Thoracic aorta (tissue), 2 donors: ENCODE data around the gene FCAR. TPM values are rescaled to one million over a fixed set of nuclear protein-coding genes. Genes with fewer than 3 reads are reported as not detected.
"Not testable (repeated sequence)": the region's sequence is repeated elsewhere in the genome, so short reads cannot be mapped to it uniquely, and the experiment has no call there.

Source experiments
- ATAC-seq: fragments of 150-250 bp; one replicate; pipeline ENCODE4 v1.8.0; 2017; ENCODE audit warnings: low read depth; ENCODE audit not compliant: insufficient number of reproducible peaks, low FRiP score
- DNase-seq: peaks from one replicate; pipeline ENCODE4 v3.0.0-alpha.2; 2020; ENCODE audit warnings: low spot score
- H3K27ac ChIP-seq, 2 donors: fragments of 200-600 bp; sonication (generic); 1 replicate in 1 of 2; 2 replicates in 1 of 2; pipeline ENCODE4 v1.5.1; 2016; ENCODE audit warnings: mild to moderate bottlenecking in 2 of 2, moderate library complexity in 2 of 2
- H3K27me3 ChIP-seq: fragments of 200-600 bp; sonication (generic); replicated peaks from 2 replicates; pipeline ENCODE4 v1.6.0; 2016; ENCODE audit warnings: mild to moderate bottlenecking; ENCODE audit not compliant: insufficient read depth
- H3K36me3 ChIP-seq: fragments of 200-600 bp; sonication (generic); one replicate; pipeline ENCODE4 v1.5.1; 2016
- H3K4me1 ChIP-seq, 2 donors: fragments of 200-600 bp; sonication (generic); 1 replicate in 1 of 2; 2 replicates in 1 of 2; pipeline versions ENCODE4 v1.5.1 to v1.6.0; 2016; ENCODE audit warnings: low read depth in 2 of 2, mild to moderate bottlenecking in 1 of 2; ENCODE audit not compliant: control insufficient read depth in 1 of 2
- H3K4me3 ChIP-seq: fragments of 200-600 bp; sonication (generic); 2 replicates; pipeline ENCODE4 v1.5.1; 2016; ENCODE audit warnings: mild to moderate bottlenecking
- H3K9me3 ChIP-seq: fragments of 200-600 bp; sonication (generic); 2 replicates; pipeline ENCODE4 v1.5.1; 2016
- CTCF ChIP-seq: fragments of 200-600 bp; sonication (generic); IDR thresholded peaks from one replicate; pipeline ENCODE4 v1.5.1; 2019; ENCODE audit warnings: antibody characterized with exemption
- total RNA-seq, 2 donors: library from RNA; depleted of rRNA; stranded (reverse); fragments of >200 nt; gene quantifications; one replicate each; pipeline versions ENCODE4 v1.1.0 to v1.2.3, GENCODE V29; 2016

Gene FCAR
- 1 to 10 TPM in 1 of 2 donors, under 1 TPM in 1; 0.68 to 7.1 TPM for total RNA-seq

GRCh38 chr19:54873990-54874389 lies at the start of gene FCAR:
TSS of gene FCAR (plus strand) at chr19:54874235. CDS start at chr19:54874290, 55 bp downstream.
- no peaks in the 10 kb centered on the region for H3K9me3 ChIP-seq
- H3K27ac ChIP-seq: no peak within 1 kb of the TSS
- no peak for DNase-seq
- ATAC-seq: no peak
- H3K36me3 ChIP-seq: no peaks in the 10 kb centered on the region
- no peak within 1 kb of the TSS for H3K4me3 ChIP-seq
- no peaks in the 10 kb centered on the region for H3K27me3 ChIP-seq
- H3K4me1 ChIP-seq: no peaks in the 10 kb centered on the region
- TF ChIP-seq CTCF: no peak

GRCh38 chr19:54824416-54824815 lies 49.6 kb upstream of the FCAR start:
- DNase-seq, ATAC-seq, H3K4me3 ChIP-seq, H3K36me3 ChIP-seq, H3K27ac ChIP-seq, H3K4me1 ChIP-seq, H3K27me3 ChIP-seq, H3K9me3 ChIP-seq: not testable (repeated sequence)

- H3K9me3 ChIP-seq, H3K27ac ChIP-seq, DNase-seq, H3K4me1 ChIP-seq, H3K27me3 ChIP-seq, H3K36me3 ChIP-seq, H3K4me3 ChIP-seq, ATAC-seq: not testable (repeated sequence)
These were observed 48.7 kb upstream of the FCAR start for GRCh38 chr19:54825326-54825725.

DNA sequence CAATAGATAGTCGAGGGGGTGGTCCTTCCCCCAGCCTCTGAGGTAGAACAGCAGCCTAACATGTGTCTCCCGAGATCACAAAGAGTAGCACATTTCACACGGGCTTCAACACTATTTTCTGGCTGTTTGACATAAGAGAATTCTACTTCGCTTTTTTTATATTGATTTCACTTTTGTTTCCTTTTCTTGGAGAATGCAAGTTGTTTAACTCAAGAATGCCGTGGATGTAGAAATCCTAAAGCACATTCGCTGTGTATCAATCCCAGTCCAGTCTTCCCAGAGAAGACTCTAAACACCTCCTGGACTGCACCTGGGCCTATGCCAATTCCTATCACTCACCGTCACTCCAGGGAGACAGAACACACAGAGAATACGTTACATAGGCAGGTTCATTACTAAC lies 46.0 kb upstream of the FCAR start:
- H3K27me3 ChIP-seq, ATAC-seq, H3K9me3 ChIP-seq: not testable (repeated sequence)

DNA sequence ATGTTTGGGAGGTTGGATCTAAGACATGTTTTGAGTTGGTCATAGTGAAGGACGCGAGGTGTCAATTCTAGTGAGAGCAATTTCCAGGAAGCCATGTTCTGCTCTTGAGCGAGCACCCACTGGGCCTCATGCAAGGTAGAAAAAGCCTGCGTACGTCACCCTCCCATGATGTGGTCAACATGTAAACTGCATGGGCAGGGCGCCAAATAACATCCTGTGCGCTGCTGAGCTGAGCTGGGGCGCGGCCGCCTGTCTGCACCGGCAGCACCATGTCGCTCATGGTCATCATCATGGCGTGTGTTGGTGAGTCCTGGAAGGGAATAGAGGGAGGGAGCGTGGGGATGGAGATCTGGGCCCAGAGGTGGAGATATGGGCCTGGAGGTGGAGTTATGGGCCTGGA lies 41.5 kb upstream of the FCAR start, which contains the start of gene KIR2DS4:
Gene KIR2DS4, plus strand, starts transcription at position 181 of the 400 bp plus-strand sequence.
- H3K9me3 ChIP-seq, H3K4me1 ChIP-seq, H3K4me3 ChIP-seq, H3K36me3 ChIP-seq, H3K27me3 ChIP-seq, H3K27ac ChIP-seq, ATAC-seq, DNase-seq: not testable (repeated sequence)

More for the DNA sequence above, 46.0 kb upstream of the FCAR start:
- DNase-seq, H3K36me3 ChIP-seq, H3K27ac ChIP-seq, H3K4me3 ChIP-seq, H3K4me1 ChIP-seq: not testable (repeated sequence)

DNA sequence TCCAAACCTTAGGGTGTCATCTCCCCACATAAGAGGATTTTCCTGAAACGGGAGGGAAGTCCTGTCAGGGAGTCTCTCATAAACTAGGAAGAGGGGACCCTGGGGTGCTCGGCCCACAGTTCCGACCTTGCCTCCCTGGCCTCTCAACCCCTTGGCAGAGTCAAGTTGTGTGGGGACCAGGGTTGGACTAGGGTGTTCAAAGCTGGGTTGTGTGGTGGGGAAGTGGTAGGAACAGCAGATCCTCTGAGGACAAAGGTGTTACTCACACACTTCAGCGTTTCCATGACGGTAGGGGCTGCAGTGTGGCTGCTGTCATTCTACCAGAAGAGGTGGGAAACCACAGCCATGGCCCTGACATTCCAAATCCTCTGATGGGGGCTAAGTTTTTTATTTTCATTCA lies 38.9 kb upstream of the FCAR start:
- H3K36me3 ChIP-seq, H3K27me3 ChIP-seq, ATAC-seq, H3K9me3 ChIP-seq, H3K4me3 ChIP-seq, H3K4me1 ChIP-seq, H3K27ac ChIP-seq, DNase-seq: not testable (repeated sequence)

DNA sequence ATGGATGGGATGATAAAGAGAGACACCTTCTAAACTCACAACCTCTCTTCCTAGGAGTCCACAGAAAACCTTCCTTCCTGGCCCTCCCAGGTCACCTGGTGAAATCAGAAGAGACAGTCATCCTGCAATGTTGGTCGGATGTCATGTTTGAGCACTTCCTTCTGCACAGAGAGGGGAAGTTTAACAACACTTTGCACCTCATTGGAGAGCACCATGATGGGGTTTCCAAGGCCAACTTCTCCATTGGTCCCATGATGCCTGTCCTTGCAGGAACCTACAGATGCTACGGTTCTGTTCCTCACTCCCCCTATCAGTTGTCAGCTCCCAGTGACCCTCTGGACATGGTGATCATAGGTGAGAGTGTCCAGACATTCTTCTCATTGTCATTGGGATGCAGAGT lies 36.5 kb upstream of the FCAR start:
- H3K4me1 ChIP-seq, H3K4me3 ChIP-seq, H3K27me3 ChIP-seq, H3K27ac ChIP-seq, DNase-seq, ATAC-seq, H3K36me3 ChIP-seq, H3K9me3 ChIP-seq: not testable (repeated sequence)

GRCh38 chr19:54843171-54843570 lies 30.9 kb upstream of the FCAR start:
- not testable (repeated sequence) for H3K9me3 ChIP-seq, ATAC-seq, H3K4me1 ChIP-seq, H3K27me3 ChIP-seq, H3K4me3 ChIP-seq, DNase-seq, H3K36me3 ChIP-seq, H3K27ac ChIP-seq

DNA sequence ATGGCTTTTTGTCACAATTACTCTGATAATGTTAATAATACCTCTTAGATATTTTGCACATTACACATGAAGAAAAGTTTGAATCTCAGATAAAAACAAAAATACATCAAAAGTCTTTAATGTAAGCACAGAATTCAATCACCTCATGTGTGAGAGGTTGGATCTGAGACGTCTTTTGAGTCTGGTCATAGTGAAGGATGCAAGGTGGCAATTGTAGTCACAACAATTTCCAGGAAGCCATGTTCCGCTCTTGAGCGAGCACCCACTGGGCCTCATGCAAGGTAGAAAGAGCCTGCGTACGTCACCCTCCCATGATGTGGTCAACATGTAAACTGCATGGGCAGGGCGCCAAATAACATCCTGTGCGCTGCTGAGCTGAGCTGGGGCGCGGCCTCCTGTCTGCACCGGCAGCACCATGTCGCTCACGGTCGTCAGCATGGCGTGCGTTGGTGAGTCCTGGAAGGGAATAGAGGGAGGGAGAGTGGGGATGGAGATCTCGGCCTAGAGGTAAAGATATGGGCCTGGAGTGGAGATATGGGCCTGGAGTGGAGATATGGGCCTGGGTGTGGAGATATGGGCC lies 23.9 kb upstream of the FCAR start, which contains the start of gene KIR3DL2:
Gene KIR3DL2, plus strand, starts transcription at position 383 of the 580 bp plus-strand sequence. Its CDS starts 33 bp downstream, at position 416.
- H3K4me1 ChIP-seq, H3K27me3 ChIP-seq, H3K4me3 ChIP-seq, DNase-seq, H3K9me3 ChIP-seq, H3K27ac ChIP-seq, ATAC-seq, H3K36me3 ChIP-seq: not testable (repeated sequence)
